ENCODE measurements around the gene SEZ6L2. TPM values are rescaled to one million over a fixed set of nuclear protein-coding genes. Genes with fewer than 3 reads are reported as not detected.
"Not testable (repeated sequence)": the region's sequence is repeated elsewhere in the genome, so short reads cannot be mapped to it uniquely, and the experiment has no call there.

Gene SEZ6L2
- total and polyA plus RNA-seq, 12 donors: 0.17 to 1.2 (median 0.70) TPM; not detected in 1

DNA sequence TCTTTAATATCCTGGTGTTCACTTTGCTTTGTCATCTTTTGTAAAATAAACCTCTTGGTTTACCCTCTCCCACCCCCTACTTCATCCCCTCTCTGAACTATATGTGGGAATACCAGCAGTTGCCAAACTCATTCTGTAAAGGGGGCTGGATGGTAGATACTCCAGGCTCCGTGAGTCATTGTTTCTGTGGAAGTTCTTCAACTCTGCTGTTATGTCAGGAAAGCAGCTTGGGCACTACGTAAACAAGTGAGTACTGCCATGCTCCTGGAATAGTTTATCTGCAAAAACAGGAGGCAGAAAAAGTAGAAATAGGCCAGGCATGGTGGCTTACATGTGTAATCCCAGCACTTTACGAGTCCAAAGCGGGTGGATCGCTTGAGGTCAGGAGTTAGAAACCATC lies 61.5 kb downstream of the SEZ6L2 start:
- TF ChIP-seq, protein P1, sequence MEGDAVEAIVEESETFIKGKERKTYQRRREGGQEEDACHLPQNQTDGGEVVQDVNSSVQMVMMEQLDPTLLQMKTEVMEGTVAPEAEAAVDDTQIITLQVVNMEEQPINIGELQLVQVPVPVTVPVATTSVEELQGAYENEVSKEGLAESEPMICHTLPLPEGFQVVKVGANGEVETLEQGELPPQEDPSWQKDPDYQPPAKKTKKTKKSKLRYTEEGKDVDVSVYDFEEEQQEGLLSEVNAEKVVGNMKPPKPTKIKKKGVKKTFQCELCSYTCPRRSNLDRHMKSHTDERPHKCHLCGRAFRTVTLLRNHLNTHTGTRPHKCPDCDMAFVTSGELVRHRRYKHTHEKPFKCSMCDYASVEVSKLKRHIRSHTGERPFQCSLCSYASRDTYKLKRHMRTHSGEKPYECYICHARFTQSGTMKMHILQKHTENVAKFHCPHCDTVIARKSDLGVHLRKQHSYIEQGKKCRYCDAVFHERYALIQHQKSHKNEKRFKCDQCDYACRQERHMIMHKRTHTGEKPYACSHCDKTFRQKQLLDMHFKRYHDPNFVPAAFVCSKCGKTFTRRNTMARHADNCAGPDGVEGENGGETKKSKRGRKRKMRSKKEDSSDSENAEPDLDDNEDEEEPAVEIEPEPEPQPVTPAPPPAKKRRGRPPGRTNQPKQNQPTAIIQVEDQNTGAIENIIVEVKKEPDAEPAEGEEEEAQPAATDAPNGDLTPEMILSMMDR (IDR thresholded peaks at IDR 0.05): no peak
- Histone ChIP-seq H3K36me3 (peaks cover 0 to 100% (median 46%) of the 10 kb centered on the region in 9 donors), H3K27ac (no peak overlapping the region), H3K4me1 (peaks cover 0 to 5% (median 0%) of the 10 kb centered on the region in 9 donors), H3K27me3 (no peaks in the 10 kb centered on the region), H3K9me3 (no peaks in the 10 kb centered on the region), H3K4me3 (no peak overlapping the region)
- no peak for DNase-seq
- intact Hi-C loops (cut with DNase I): no loop called here
- no peak for ATAC-seq
- 96 to 97% methylated on average over 5 of the region's 5 CpGs for WGBS, 2 donors

DNA sequence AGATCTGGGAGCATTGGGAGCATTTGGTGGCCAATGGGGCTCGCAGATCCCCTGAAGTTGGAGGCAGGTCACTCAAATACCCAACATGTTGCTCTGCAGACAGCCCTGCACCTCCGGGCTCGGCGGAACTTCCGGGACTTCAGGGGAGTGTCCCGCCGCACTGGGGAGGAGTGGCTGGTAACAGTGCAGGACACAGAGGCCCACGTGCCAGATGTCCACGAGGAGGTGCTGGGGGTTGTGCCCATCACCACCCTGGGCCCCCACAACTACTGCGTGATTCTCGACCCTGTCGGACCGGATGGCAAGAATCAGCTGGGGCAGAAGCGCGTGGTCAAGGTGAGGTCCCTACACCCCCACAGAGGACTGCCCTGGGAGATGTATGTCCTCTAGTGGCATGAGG lies 62.7 kb downstream of the SEZ6L2 start:
- intact Hi-C loops (cut with DNase I): no loop called here
- Histone ChIP-seq H3K36me3 (peaks cover 0 to 100% (median 45%) of the 10 kb centered on the region in 9 donors), H3K27ac (no peak overlapping the region), H3K4me3 (no peak overlapping the region), H3K4me1 (peaks cover 0 to 5% (median 0%) of the 10 kb centered on the region in 9 donors), H3K9me3 (no peaks in the 10 kb centered on the region), H3K27me3 (no peaks in the 10 kb centered on the region)
- ATAC-seq (no peak), DNase-seq (no peak)
- WGBS, 2 donors: 80 to 86% methylated on average over 15 of the region's 15 CpGs
- TF ChIP-seq, protein P1 (IDR thresholded peaks at IDR 0.05): no peak

DNA sequence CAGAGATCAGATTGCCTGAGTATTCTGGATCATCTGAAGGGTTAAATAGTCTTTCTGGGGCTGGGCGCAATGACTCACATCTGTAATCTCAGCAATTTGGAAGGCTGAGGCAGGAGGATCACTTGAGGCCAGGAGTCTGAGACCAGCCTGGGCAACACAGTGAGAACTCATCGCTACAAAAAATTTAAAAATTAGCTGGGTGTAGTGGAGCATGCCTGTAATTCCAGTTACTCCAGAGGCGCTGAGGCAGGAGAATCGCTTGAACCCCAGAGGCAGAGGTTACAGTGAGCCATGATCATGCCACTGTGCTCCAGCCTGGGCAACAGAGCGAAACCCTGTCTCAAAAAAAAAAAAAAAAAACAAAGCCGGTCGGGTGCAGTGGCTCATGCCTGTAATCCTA lies 63.4 kb downstream of the SEZ6L2 start:
- Histone ChIP-seq H3K27me3 (no peaks in the 10 kb centered on the region), H3K27ac (no peak overlapping the region), H3K4me3 (no peak overlapping the region), H3K9me3 (no peaks in the 10 kb centered on the region), H3K36me3 (peaks cover 0 to 100% (median 52%) of the 10 kb centered on the region in 9 donors), H3K4me1 (peaks cover 0 to 8% (median 0%) of the 10 kb centered on the region in 9 donors)
- intact Hi-C loops (cut with DNase I): no loop called here
- no peak for ATAC-seq
- DNase-seq: no peak
- WGBS, 2 donors: 93 to 94% methylated on average over 7 of the region's 7 CpGs
- TF ChIP-seq, protein P1 (IDR thresholded peaks at IDR 0.05): no peak

DNA sequence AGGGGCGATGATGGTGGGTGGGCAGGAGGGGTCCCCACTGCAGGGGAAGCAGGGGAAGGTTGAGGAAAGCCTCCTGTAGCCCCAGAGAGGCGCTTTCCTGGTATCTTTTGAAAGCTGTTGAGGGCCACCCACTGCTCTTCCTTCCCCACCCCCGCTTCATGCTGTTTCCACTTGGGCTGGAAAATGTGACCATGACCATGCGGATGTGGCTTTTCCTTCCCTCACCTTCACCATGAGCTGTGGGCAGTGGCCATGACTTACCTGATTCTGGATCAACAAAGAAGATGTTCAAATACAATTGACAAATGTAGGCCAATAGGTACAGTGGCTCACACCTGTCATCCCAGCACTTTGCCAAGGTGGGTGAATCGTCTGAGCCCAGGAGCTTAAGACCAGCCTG lies 65.3 kb downstream of the SEZ6L2 start:
- DNase-seq: no peak
- Histone ChIP-seq H3K9me3 (no peaks in the 10 kb centered on the region), H3K4me3 (no peak overlapping the region), H3K36me3 (peaks cover 0 to 98% (median 51%) of the 10 kb centered on the region in 9 donors), H3K27me3 (no peaks in the 10 kb centered on the region), H3K4me1 (peaks cover 0 to 13% (median 0%) of the 10 kb centered on the region in 9 donors), H3K27ac (no peak overlapping the region)
- intact Hi-C loops (cut with DNase I): no loop called here
- TF ChIP-seq, protein P1 (IDR thresholded peaks at IDR 0.05): no peak
- no peak for ATAC-seq
- 92 to 95% methylated on average over 5 of the region's 5 CpGs for WGBS, 2 donors

DNA sequence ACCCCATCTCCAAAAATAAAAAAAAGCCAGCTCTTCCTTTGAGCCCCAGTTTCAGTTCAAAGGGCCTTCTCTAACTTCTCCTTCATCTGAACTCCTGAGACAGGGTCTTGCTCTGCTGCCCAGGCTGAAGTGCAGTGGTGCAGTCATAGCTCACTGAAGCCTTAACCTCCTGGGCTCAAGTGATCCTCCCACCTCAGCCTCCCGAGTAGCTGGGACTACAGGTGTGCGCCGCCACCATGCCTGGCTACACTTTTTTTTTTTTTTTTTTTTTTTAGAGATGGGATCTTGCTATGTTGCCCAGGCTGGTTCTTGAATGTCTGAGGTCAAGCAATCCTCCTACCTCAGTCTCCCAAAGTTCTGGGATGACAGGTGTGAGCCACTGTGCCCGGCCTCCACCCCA lies 66.1 kb downstream of the SEZ6L2 start:
- H3K27ac ChIP-seq; ATAC-seq; intact Hi-C loops (cut with DNase I); H3K27me3 ChIP-seq; H3K9me3 ChIP-seq; DNase-seq; H3K4me3 ChIP-seq: not testable (repeated sequence)
- Histone ChIP-seq H3K36me3 (peaks cover 0 to 89% (median 44%) of the 10 kb centered on the region in 9 donors), H3K4me1 (peaks cover 0 to 13% (median 0%) of the 10 kb centered on the region in 9 donors)
- WGBS, 2 donors: 96 to 97% methylated on average over 4 of the region's 4 CpGs
